GM21737 (cell line): Measurements from ENCODE around the gene CKAP4.

Experiments
- ATAC-seq: cut with Tn5 transposase; IDR thresholded peaks from one replicate; pipeline ENCODE4 v1.9.1; 2021; ENCODE audit warnings: mild to moderate bottlenecking, moderate library complexity; ENCODE audit not compliant: unreplicated experiment

Gene CKAP4

DNA sequence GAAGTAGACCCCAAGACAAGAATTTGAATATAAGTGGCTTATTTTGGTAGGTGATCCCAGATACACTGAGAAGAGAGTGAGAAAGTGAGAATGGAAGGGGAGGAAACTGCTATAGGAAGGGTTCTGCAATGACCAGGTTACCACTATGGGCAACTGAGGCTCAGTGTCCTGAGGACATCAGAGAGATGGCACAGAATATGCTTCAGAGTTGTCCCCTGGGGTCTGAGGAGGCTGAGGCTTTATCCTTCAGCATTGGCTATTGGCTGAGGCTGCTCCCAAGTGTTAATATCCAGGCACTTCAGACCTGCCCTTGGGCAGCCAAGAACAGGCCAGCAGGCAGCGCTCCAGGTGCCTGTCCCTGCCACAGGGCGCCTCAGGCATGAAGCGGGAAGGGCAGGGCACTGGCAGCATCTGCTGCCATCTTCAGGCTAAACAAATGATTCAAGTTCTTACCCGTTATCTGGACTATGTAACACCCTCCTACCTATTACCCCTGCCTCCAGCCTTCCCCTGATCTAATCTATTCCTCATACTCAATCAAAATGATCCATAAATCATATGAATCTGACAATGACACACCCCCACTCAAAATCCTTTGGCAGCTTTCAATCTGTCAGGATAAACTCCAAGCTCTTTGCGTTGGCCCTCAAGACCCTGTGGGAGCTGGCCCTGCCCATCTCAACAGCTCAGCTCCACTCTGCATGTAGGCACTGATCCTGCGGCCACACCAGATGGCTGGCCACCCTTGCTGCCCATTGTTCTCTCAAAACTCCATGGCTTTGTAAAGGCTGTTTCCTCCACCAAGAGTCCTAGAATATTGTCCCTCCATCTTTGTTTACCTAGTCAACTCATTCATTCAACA is 42.4 kb downstream of the CKAP4 start:
- no peak for ATAC-seq

DNA sequence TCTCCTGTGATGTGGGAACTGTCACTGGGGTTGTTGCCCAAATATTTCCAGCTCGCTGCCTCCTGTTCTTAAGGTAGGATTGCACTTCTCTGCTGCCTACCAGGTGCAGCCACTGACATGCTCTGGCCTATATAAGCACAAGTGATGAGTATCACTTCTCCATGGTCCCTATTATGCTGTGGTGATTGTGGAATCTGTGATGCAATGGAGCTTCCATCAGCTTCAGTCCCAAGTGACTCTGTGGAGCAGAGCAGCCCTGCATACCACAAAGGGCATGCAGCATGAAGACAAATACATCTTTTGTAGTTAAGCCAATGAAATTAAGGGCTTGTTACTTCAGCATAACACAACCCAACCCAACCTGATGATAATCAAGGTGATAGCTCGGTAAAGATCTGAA is 43.5 kb downstream of the CKAP4 start:
- no peak for ATAC-seq

DNA sequence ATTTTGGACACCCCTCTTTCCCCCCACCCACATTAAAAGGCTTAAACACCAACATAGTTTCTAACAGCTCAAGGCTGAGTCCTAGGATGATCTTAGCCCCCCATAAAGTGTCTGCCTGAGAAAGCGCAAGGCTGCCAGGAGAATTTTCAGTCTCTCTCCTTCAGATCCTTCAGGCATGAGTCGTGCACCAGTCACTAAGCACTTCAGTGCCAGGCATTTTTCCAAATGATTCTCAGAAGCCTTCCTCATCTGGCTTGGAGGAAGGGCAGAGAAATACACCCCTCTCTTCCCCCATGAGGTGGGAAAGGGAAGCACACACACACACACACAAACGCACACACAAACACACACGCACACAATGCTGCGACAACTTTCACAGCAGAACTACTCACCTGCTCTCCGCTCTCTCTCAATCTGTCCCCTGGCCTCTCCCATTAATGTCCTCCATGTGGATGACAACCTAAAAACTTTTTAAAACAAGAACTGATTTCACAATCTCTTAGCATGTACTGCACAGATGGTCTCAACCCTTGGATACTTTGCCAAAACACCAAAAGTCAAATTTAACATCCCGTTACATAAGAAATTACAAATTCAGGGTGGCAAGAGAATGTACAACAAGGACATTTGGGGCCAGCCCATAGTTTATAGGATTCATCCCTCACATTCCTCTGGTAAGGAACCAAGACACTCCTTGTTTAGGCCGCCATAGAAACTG is 49.8 kb downstream of the CKAP4 start:
- ATAC-seq, result no peak

DNA sequence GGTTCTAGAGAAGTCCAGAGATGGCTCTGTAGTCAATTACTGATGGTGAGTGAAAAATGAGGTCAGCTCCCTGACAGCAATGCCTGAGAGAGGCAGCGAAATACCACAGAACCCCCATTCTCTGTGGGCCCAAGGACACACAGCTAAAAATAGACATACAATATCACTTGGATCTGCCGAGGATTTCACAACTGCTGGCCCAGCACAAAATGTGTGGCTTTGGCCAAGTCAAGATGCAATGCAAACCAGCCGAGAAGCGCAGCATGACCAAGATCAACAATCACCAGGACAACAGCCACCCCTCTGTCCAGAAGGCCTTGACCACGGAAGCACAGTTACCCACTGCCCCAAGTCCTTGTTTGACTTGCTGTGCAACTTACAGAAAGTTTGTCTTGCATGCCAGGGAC is 52.2 kb downstream of the CKAP4 start:
- ATAC-seq, result no peak

DNA sequence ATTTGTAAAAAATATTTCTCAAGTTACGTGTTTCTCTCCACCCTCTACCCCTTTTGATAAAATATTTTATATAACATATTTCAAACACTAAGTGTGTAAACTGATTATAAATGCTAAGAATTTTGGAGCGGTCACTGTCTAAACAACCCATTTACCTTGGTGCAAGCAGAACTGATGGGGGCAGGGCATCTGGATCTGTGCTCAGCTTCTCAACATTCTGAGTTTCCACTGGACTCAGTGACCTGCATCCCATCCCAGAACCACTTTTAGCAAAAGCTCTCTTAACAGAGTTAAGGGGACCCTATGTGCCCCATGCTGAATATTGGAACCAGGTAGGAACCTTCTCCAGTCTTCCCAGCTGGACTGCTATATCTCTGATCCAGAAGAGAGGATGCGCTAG is 53.5 kb downstream of the CKAP4 start:
- ATAC-seq, result no peak

DNA sequence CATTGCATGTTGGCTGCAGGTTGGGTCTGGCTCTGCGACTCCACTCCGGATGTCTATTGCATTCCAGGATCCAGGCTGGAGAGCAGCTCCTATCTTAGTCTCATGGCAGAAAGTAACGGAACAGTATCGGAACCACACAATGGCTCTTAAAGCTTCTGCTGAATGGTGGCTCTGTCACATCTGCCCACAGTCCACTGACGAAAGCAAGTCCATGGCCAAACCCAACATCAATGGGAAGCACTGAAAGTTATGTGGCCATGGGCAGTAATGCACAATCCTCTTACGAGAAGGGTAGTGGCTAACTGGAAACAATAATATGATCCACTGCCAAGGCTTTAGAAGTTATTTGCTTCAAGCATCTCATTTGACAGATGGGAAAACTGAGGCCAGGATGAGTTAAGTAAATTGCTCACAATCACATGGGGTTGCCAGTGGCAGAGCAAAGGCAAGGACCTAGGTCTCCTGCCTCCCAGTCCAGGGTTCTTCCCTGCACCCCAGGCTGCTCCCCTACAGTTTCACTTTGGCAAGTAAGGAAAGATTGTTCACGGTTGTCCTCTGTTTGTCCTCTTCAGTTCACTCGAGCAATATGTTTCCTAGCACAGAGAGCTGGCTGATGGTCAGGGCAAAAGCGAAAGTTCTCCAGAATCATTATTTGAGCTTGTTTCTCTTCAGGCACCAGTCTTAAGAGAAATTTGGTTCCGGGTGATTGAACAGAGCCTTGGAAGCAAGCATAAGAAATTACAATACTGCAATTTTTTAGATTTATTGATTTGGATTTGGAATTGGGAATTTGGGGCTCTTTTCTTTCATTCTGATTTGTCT is 54.2 kb downstream of the CKAP4 start:
- ATAC-seq, result no peak

DNA sequence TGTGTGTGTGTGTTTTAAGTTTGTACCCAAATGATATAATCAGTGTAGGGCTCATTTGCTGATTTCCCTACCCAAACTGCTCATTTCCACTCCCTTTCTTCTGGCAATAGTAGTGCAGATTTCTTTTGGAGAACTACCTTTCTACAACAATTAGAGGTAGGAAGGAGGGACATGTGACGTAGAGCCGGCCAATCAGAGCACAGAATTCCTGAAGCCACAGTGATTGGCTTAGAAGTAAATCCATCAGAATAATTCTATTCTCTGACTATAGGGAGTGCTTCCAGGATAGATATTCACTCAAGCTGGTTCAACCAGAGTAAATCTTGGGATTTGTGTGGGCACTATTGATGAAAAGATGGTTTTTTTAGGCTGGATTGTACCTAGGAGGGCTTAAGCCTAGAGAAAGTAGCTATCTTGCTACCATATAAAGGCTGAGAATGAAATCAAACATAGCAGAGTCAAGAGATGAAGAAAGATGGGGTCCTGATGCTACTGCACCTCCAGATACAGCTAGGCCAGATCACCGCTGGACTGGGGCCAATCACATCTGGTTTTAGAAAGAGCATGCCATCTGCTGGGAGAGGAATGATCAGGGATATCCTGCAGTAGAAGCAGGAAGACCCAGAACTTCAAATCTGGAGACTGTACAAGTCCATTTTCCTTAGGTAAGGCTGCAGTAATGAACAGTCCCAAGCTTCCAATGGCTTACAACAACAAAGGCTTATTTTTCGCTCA is 55.0 kb downstream of the CKAP4 start:
- no peak for ATAC-seq

DNA sequence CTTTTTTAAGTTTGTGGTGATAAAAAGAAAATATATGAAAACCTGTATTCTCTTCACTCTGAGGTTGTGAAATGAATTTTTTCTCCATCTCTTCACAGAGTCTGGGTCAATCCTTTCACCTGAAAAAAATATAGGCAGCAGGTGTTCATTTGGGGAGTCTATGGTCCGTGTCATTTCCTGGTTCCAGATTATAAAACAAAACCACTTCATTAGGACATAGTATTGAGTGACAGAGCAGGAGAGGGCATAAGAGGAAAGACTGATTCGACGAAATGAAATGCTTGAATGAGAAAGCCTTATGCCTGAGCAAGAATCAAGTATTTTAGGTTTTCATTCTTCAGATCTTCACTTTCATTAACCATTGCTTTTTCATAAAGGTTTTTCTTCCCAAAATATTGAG is 57.2 kb downstream of the CKAP4 start:
- no peak for ATAC-seq

DNA sequence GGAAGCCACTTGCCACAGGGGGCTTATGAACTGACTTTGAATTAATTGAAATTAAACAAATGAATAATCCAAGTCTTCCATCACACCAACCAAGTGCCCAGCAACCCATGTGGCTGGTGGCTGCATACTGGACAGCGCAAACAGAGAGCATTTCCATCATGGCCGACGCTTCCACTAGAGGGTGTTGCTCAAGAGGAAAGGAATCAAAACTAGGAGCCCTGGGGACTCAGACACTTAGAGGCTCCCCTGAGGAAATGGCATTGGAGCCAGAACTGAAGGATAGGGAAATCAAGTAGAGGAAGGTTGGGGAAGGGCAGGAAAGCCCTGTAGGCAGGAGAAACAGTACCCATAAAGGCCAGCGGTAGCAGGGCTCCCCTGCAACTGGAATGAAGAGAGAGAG is 58.5 kb downstream of the CKAP4 start:
- no peak for ATAC-seq

DNA sequence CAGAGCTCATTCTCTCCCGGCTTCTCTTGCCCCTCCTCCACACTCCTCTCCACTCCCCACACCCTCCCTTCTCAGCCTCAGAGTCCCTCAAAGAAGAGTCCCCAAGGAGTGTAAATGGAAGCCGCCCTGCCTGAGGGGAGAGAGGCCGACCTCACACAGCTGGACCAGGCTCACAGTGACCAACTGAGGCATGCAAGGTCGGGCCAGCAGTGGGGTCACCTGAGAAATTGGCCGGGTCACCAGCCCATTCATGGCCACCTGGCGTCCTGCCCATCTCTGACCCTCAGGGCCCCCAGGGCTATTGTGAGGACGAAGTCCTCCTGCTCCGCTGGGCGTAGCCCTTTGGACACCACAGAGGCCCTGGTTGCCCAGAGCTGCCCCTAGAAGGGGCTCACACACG is 59.6 kb downstream of the CKAP4 start:
- ATAC-seq, result no peak
